Measurements from ENCODE around the gene ROM1. TPM values are rescaled to one million over a fixed set of nuclear protein-coding genes. Genes with fewer than 3 reads are reported as not detected.

ROM1 gene
- total RNA-seq, 2 experiments from 2014 or later = 2.0 to 2.8 TPM

GRCh38 chr11:62599901-62600300, 13.2 kb upstream of the ROM1 start:
- Mint-ChIP-seq H3K4me1 (peaks cover 36% of the 10 kb centered on the region), H3K36me3 (peaks cover 64% of the 10 kb centered on the region), H3K4me3 (peak overlapping the region; percentile 92), H3K27me3 (no peaks in the 10 kb centered on the region), H3K9me3 (peaks cover 1% of the 10 kb centered on the region), H3K27ac (peak overlapping the region; percentile 95)
- peak; percentile 25 for DNase-seq

GRCh38 chr11:62600367-62601121, 12.5 kb upstream of the ROM1 start:
- Mint-ChIP-seq H3K9me3 (peaks cover 1% of the 10 kb centered on the region), H3K27ac (peak overlapping the region; percentile 95), H3K4me1 (peaks cover 36% of the 10 kb centered on the region), H3K36me3 (peaks cover 62% of the 10 kb centered on the region), H3K27me3 (no peaks in the 10 kb centered on the region), H3K4me3 (peak overlapping the region; percentile 92)
- no peak for DNase-seq

GRCh38 chr11:62601122-62601371, 12.0 kb upstream of the ROM1 start:
- peaks cover 58% of the 10 kb centered on the region for H3K36me3 Mint-ChIP-seq
- peaks cover 37% of the 10 kb centered on the region for H3K4me1 Mint-ChIP-seq

GRCh38 chr11:62601372-62602140, 11.5 kb upstream of the ROM1 start, which contains the start of gene MTA2:
Gene MTA2 (minus strand): TSS chr11:62601865. CDS start chr11:62601450, 415 bp downstream.
- peak; percentile 100 for DNase-seq
- H3K27me3 Mint-ChIP-seq = no peaks in the 10 kb centered on the region
- peaks cover 61% of the 10 kb centered on the region for H3K36me3 Mint-ChIP-seq
- peaks cover 41% of the 10 kb centered on the region for H3K4me1 Mint-ChIP-seq
- peaks cover 1% of the 10 kb centered on the region for H3K9me3 Mint-ChIP-seq
- H3K4me3 Mint-ChIP-seq = peak within 1 kb of the TSS; percentile 92
- peak within 1 kb of the TSS; percentile 95 for H3K27ac Mint-ChIP-seq

More at GRCh38 chr11:62601122-62601371, 12.0 kb upstream of the ROM1 start:
- H3K27ac Mint-ChIP-seq = peak overlapping the region; percentile 95
- H3K27me3 Mint-ChIP-seq = no peaks in the 10 kb centered on the region
- peak overlapping the region; percentile 92 for H3K4me3 Mint-ChIP-seq
- peak; percentile 58 for DNase-seq
- H3K9me3 Mint-ChIP-seq = peaks cover 1% of the 10 kb centered on the region

- DNase-seq = no peak
- peaks cover 59% of the 10 kb centered on the region for H3K36me3 Mint-ChIP-seq
- H3K27me3 Mint-ChIP-seq = no peaks in the 10 kb centered on the region
- peaks cover 45% of the 10 kb centered on the region for H3K4me1 Mint-ChIP-seq
- H3K4me3 Mint-ChIP-seq = peak overlapping the region; percentile 71
- peak overlapping the region; percentile 85 for H3K27ac Mint-ChIP-seq
- peaks cover 1% of the 10 kb centered on the region for H3K9me3 Mint-ChIP-seq
Observed at GRCh38 chr11:62602141-62603071, 10.7 kb upstream of the ROM1 start.

- Mint-ChIP-seq H3K4me3 (no peak overlapping the region), H3K9me3 (peaks cover 1% of the 10 kb centered on the region), H3K27me3 (no peaks in the 10 kb centered on the region), H3K4me1 (peaks cover 45% of the 10 kb centered on the region), H3K36me3 (peaks cover 58% of the 10 kb centered on the region), H3K27ac (peak overlapping the region; percentile 6)
- no peak for DNase-seq
Observed at GRCh38 chr11:62603072-62603408, 10.0 kb upstream of the ROM1 start.

GRCh38 chr11:62603776-62604299, 9.2 kb upstream of the ROM1 start:
- H3K27ac Mint-ChIP-seq = no peak overlapping the region
- no peak overlapping the region for H3K4me3 Mint-ChIP-seq
- H3K27me3 Mint-ChIP-seq = no peaks in the 10 kb centered on the region
- DNase-seq = no peak
- peaks cover 55% of the 10 kb centered on the region for H3K36me3 Mint-ChIP-seq
- H3K9me3 Mint-ChIP-seq = peaks cover 1% of the 10 kb centered on the region
- H3K4me1 Mint-ChIP-seq = peaks cover 43% of the 10 kb centered on the region

- Mint-ChIP-seq H3K4me1 (peaks cover 41% of the 10 kb centered on the region), H3K4me3 (no peak overlapping the region), H3K27me3 (no peaks in the 10 kb centered on the region), H3K9me3 (no peaks in the 10 kb centered on the region), H3K27ac (no peak overlapping the region), H3K36me3 (peaks cover 53% of the 10 kb centered on the region)
- DNase-seq = no peak
Observed at GRCh38 chr11:62604460-62605120, 8.5 kb upstream of the ROM1 start.

- no peak for DNase-seq
- Mint-ChIP-seq H3K36me3 (peaks cover 50% of the 10 kb centered on the region), H3K27me3 (no peaks in the 10 kb centered on the region), H3K4me3 (no peak overlapping the region), H3K27ac (no peak overlapping the region), H3K9me3 (no peaks in the 10 kb centered on the region), H3K4me1 (peaks cover 40% of the 10 kb centered on the region)
Observed at GRCh38 chr11:62605467-62605866, 7.6 kb upstream of the ROM1 start.

- no peak for DNase-seq
- Mint-ChIP-seq H3K4me1 (peaks cover 43% of the 10 kb centered on the region), H3K4me3 (no peak overlapping the region), H3K36me3 (peaks cover 50% of the 10 kb centered on the region), H3K27ac (no peak overlapping the region), H3K9me3 (no peaks in the 10 kb centered on the region), H3K27me3 (no peaks in the 10 kb centered on the region)
Observed at GRCh38 chr11:62605902-62606301, 7.2 kb upstream of the ROM1 start.

- DNase-seq = no peak
Observed at GRCh38 chr11:62607714-62608113, 5.3 kb upstream of the ROM1 start.

GRCh38 chr11:62608776-62609175, 4.3 kb upstream of the ROM1 start:
- no peaks in the 10 kb centered on the region for H3K9me3 Mint-ChIP-seq
- peaks cover 45% of the 10 kb centered on the region for H3K36me3 Mint-ChIP-seq
- H3K4me1 Mint-ChIP-seq = peaks cover 42% of the 10 kb centered on the region
- no peak for DNase-seq
- H3K27ac Mint-ChIP-seq = no peak overlapping the region
- no peak overlapping the region for H3K4me3 Mint-ChIP-seq
- H3K27me3 Mint-ChIP-seq = no peaks in the 10 kb centered on the region

More at GRCh38 chr11:62607714-62608113, 5.3 kb upstream of the ROM1 start:
- Mint-ChIP-seq H3K27me3 (no peaks in the 10 kb centered on the region), H3K9me3 (no peaks in the 10 kb centered on the region), H3K27ac (peak overlapping the region; percentile 52), H3K4me1 (peaks cover 40% of the 10 kb centered on the region), H3K36me3 (peaks cover 53% of the 10 kb centered on the region), H3K4me3 (no peak overlapping the region)

GRCh38 chr11:62610403-62610802, 2.7 kb upstream of the ROM1 start:
- H3K27me3 Mint-ChIP-seq = no peaks in the 10 kb centered on the region
- H3K4me3 Mint-ChIP-seq = peak overlapping the region; percentile 90
- DNase-seq = no peak
- peak overlapping the region; percentile 95 for H3K27ac Mint-ChIP-seq
- no peaks in the 10 kb centered on the region for H3K9me3 Mint-ChIP-seq
- H3K36me3 Mint-ChIP-seq = peaks cover 43% of the 10 kb centered on the region
- peaks cover 49% of the 10 kb centered on the region for H3K4me1 Mint-ChIP-seq
